Fibroblast of the conjunctiva (primary cell): ENCODE measurements around the gene NDUFA8.

Experiments used
- DNase-seq: peaks from one replicate; pipeline ENCODE4 v3.0.0-alpha.2; 2010; ENCODE audit warnings: low read depth

The NDUFA8 gene

DNA sequence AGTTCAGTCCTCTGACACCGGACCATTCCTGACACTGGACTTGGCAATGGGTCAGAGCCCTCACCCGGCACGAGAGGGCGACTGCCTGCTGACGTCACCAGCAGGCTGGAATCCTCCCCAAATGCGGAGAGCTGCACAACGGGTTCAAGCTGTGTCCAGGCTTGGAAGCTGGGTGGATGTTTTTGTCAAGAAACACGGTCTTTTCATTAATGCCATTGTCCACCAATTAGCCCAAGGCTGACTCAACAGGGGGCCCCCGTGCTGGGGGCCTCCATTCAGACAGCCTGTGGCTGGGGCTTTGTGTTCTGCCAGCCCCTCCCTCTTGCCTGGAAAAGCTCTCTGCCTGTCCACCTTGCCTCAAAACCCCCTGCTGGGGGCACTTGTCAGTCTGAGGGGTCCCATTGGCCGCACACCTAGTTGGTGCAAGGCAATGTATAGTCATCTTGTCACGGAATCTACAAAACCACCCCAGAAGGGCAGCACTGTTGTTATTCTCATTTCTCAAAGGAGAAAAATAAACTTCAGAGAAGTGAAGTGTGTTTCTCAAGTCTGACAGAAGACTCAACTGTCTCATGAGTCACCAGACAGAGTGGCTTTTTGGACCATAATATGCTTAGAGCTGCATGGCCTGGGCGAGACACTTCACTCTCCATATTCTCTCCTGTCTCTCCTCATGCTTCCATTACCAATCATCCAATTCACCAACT, 24.6 kb downstream of the NDUFA8 start:
- no peak for DNase-seq

DNA sequence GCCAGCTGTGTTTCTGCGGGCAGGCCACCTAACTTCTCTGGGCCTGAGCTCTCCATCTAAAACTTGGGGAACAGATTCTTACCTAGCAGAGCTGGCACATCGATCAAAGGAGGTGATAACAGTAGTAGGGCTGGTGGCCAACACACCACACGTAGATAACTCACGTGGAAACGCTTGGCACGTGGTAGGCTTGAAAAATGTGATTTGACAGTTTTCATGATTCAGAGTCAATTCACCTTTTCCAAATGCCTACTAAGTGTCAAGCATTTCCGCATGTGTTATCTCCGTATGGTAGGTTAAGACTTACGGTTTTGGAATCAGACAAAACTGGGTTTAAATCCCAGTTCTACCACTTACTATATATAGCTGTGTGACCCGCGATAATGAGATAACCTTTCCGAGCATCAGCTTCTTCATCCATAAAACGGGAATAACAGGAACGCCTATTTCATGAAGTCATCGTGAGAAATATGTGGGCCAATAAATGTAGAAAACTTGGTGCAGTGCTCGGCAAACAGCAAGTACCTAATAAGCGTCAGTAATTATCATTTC, 25.5 kb downstream of the NDUFA8 start:
- DNase-seq: no peak

DNA sequence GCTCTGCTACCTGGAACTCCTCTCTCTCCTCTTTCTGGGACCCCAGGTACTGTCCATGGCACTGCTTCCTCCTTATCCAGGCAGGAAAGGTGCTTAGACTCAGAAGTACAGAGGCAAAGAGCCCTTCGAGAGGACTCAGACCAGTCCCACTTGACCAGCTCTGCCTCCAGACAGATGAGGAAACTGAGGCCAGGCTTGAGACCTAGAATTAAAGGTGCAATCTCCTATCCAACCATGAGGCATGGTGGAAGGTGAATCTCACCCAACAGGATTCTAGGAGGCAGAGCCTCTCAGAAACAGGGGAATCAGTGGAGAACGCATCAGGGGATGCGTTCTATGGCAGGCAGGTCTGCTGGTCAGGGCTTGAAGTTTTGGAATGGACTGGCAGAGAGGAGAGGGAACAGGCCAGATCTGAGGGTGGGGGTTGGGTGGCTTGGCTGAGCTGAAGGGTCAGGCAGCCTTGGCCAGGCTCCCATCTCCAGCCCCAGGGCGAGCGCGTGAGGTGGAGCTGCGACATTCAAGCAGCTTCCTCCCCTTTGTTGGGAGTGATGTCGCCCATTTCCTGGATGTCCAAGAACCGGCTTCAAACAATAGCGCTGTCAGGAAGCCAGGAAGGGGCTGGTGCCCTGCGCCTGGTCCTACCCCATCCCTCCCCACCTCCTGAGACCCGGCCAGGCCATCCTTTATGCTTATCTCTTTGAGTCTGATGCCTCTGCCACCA, 26.2 kb downstream of the NDUFA8 start:
- DNase-seq: no peak

DNA sequence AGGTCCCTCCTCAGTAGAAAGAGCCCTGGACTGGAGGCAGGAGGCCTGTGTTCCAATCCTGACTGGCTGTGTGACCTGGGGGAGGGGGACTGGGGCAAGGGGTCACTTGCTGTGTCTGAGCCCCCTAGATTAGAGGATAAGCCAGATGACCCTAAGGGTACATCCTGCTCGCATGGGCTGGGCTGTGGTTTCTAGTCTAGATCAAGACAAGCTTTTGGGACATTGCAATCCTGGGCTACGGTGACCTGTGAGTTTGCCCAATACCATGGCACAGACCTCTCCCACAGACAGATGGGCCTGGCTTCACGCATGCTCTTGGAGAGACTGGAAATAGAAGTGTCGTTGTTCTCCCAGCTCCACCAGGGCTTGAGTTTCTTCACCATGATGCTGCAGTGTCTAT, 27.0 kb downstream of the NDUFA8 start:
- DNase-seq: no peak

DNA sequence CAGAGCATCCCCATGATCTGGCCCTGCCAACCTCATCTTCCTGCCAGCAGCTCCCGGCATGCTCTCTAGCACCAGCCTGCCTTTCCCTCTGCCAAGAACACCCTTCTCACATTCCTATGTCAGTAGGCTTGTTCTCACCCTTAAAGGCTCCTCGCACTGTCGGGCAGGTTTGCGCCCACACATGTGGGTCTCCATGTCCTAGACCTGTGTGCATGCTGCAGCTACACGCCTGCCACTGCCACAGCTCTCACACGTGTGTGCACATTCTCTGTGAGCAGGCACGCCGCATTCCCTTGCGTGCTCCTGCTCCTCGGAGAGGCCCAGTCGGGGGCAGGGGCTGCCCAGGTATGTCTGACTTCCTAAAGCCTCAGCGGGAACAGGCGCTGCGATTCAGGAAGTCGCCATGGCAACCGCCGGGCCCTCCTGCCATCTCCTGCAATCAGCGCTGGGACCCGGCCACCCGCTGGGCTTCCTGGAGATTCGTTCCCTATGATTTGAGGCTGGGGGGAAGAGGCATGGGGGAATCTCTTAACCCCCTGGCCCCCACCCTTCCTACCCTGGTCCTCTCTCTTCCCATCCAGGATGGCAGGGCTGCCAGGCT, 28.1 kb downstream of the NDUFA8 start:
- DNase-seq: no peak

DNA sequence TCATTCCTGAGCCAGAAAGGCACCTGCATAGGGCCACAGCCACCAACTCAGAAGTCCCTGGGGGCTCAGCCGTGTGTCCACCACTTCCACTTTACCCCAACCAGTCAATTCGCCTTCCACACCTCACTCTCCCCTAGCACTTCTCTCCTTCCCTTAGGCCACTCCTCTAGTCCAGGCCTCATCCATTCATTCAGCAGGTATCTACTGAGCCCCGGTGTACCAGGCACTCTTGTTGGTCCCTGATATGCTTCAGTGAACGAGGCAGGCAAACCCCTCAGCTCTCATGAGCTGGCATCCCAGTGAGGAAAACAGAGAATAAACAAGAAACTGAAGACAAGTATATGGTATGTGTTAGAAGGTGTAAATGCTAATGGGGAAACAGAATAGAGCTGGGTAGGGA, 28.7 kb downstream of the NDUFA8 start:
- no peak for DNase-seq

DNA sequence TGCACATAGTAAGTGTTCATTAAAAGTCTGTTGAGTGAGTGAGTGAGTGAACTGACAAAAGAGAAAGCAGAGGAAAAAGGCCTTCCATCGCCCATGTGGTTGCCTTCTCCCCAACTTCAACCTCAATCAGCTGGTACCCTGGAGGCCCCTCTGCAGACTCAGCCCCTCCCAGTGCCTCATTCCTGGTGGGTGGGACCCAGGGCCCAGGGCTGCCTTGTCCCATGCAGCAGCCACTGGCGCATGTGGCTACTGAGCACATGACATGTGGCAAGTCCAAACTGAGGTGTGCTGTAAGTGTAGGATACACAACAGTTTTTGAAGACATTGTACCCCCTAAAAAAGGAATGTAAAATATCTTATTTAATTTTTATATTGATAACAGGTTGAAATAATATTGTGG, 29.6 kb downstream of the NDUFA8 start:
- no peak for DNase-seq

DNA sequence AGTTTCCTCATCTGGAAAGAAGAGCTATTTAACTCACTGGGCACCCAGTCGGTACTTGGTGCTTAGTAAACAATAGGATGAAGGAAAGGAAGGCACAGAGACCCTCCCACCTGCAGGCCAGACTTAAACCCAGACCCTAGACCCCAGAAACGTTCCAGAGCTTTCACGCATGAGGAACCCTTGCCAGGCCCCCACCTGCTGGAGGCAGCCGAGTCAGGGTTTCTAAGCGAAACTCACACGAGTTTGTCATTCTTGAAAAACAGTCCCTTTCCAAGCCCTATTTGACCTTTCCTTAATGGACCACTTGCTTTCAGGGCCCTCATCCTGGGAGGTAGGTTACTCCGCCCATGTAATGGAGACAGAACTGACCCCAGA, 30.6 kb downstream of the NDUFA8 start:
- no peak for DNase-seq

DNA sequence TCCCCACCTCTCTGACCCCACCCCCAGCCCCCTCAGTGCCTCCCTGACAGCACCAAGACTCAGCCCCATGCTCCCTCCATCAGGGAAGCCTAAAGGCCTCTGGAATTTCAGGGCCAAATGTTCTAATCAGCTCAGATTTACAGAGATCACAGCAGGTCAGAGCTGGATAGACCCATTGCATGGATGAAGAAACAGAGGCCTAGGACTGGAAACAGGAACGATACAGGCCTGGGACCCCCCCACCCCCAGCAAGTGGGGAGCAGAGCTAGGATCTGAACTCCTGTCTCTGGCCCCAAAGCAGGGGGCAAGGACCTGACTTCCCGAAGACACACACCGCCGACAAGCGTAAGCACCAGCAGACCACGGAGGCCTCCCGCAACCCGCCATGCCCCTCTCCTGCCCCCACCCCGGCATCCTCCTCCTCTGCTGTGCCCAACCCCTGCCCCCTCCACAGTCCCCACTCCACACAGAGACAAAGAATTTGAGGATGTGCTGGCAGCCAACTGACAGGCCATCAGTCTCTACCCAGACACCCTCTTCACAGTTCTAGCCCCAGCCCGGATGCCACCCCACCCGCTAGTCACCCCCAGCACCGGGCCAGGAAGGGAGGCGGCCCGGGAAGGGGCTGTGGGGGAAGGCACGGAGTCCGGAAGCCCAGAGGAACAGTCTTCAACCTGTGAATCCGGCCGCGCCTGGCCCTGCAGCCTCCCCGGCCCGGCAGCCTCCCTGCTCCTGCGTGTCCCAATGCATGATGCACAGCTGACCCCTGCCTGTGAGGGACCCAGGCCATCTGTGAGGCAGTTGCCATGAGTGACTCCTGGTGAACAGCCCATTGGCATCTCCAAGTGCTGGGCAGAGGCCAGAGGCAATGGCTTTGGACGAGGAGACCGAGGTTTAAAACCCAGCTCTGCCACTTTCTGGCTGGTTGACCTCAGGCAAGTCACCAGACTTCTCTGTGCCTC, 31.3 kb downstream of the NDUFA8 start:
- no peak for DNase-seq

DNA sequence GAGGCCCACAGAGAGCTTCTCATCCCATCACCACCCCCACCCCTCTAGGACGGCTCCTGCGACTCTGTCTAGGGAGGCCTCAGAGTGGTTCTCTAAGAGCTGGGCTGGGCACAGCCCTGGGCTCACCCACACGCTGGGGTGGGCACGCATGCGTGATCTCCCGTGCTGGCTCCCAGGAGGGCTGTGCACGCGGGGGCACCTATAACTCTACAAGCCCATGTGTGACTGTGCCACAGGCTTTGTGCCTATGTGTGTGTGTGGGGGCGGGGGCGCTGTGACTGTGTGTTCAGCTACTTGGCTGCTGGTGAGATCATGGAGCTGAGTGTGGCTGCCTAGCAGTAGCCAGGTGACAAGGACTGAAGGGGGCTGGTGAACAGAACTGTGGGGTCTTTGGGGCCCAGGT, 32.2 kb downstream of the NDUFA8 start:
- DNase-seq: no peak

DNA sequence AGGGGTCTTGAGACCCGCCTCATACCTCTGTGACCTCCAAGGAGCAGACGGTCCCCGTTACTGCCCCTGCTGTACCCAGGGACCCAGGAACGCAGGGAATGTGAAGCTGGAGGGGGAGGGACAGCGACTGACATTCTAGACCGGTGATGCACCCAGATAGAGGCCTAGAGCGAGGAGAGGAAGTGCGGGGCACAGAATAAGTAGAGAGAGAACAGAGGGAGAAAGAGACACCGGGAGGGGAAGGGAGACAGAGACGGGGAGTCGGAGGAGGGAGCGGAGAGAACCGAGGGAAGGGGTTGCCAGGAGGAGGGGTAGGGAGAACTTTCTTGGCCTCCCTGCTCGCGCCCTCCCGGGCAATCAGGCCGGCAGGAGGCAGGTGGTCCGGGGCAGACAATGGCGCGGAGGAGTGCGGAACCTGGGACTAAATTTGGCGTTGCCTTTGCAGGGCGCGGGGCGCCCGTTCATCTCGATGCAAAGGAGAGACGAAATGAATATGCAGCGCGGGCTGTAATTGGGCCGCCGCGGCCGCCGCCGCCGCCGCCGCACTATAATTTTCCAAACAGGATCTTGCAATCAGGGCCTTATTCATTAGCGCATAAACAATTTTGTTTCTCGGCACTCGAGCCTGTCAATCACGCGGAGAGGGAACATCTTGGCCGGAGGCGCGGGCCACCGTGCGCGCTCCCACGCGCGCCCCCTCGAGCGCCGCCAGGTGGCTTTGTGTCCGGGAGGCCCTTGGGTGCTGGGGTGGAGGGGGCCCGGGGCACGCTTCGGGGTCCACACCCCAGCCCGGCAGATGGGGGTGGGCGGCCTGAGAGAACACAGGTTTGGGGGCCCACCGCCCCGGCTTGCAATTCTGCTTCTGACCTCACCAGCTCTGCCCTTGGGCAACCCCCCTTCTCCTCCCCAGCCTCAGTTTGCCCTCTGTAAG, 33.0 kb downstream of the NDUFA8 start:
- DNase-seq: no peak

DNA sequence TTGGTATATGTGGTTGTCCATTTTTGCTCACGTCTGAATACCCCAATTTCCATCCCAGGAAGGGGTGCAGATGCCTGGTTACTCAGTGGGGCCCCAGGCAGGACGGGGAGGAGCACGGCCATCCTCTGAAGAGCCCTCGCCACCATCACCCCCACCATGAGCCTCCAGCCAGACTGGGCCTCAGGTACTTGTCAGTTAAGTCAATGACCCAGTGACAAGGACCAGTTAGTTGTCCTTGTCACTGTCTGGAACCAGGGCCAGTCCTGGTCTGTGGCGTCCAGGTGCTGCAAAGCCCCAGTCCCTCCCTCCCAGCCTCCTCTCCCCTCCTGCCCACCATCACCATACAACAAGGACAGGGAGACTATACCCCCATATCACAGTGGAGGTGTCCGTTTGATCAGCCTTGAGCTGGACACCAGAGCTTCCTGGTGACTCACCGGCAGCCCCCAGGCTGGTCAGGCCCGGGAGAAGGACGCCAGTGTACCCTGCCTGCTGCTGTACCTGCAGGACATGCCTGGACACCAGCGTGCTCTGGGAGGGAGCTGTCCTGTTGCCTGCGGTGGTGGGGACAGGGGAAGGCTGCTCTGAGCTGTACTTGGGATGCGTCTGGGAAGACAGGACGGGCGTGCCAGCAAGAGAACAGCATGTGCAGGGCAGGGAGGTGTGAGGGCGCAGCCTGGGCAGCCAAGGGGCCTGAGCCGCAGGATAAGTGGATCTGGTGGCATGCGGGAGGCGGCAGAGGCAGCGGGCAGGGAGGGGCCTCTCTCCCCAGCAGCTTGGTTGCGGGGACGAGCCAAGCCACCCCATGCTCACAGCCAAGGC, 33.9 kb downstream of the NDUFA8 start:
- DNase-seq: no peak

DNA sequence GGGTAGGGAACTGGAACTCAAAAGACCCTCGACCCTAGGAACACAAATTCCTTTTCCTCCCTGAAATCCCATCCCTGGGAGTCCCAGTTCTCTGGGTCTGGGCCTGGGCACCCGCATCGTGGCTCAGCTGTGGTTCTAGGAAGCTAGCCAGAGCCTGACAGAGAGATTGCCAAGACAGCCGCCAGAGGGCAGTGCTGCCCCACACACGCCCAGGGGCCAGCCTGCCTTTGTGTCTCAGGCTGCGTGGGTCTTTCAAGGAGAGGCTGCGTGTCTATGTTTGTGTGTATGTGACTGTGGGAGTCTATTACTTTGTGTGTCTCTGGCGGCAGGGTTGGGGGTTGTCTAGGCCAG, 34.4 kb downstream of the NDUFA8 start:
- peak; percentile 53 for DNase-seq

DNA sequence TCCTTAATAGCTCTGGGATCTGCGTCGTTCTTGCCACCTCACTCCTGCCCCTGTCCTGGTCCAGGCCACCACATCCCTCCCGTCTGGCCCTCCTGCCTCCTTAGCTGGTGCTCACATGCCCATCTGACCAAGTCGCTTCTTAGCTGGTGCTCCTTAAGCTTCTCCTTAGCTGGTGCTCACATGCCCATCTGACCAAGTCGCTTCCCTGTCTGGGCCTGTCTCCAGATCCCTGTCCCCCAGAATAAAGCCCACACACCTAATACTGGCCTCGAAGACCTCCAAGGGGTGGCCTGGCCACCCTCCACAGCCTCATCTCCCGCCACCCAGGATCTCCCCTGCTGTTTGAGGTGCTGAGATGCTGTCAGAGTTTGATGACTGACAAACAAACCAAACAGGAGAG, 35.1 kb downstream of the NDUFA8 start:
- no peak for DNase-seq

DNA sequence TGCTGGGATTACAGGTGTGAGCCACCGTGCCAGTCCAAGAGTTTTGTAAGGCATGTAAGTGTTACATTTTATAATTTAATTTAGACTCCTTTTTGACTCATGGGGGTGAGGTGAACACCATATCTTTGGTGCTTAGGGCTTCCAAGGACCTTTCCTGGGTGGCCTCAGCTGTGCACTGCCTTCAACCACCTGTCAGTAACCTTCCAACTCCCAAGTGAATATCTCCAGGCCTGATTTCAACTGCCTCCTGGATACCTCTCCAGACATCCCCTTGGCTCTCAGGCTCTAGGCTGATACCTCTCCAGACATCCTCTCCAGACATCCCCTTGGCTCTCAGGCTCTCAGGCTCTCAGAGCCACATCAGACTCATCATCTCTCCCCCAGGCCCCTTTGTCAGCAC, 35.5 kb downstream of the NDUFA8 start:
- no peak for DNase-seq

DNA sequence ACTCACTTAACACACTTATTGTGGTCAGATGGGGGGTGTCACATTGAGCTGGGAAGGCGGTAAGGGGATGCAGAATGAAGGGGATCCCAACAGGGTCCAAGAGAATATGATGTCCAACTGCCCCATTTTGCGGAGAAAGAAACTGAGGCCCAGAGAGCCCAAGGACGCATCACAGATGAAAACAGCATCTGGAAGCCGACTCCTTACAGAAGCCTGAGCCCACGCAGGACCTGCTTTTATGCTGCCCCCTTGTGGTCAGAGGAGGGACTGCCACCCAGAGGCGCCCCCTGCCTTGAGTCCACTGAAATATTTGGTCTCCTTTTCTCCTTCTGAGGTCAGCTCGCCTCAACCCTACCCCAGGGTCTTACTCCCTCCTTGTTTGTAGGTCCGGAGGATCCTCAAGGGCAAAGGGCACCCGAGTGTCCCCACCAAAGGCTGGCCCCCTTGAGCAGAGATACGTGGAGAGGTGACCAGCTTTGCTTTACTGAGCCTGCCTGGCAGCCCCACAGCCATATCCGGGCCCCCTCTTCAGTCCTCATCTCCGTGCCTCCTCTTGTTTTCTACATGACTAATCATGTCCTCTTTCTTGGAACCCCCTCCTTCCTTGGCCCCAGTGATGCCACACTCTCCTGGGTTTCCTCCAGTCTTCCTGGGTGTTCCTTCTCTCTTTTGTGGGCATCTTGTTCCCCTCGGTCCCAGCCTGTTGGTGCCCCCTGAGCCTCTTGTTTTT, 36.5 kb downstream of the NDUFA8 start:
- peak; percentile 47 for DNase-seq

DNA sequence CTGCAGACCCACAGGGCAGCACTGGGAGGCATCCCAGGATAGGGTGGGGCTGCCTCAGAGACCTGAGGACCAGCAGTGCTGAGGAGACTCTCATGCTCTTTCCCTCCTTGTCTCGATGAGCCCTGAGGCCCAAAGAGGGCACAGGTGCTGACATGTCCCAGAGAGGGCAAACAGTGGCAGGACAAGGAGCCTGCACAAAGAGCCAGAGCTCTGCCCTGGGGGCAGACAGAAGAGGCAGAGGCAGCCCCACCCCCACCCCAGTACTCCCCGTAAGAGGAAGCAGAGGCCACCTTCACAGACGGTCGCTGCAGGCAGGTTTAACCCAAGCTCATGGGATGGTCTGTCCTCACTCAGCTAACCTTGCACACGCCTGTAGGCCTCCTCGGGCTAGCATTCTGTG, 37.1 kb downstream of the NDUFA8 start:
- no peak for DNase-seq

DNA sequence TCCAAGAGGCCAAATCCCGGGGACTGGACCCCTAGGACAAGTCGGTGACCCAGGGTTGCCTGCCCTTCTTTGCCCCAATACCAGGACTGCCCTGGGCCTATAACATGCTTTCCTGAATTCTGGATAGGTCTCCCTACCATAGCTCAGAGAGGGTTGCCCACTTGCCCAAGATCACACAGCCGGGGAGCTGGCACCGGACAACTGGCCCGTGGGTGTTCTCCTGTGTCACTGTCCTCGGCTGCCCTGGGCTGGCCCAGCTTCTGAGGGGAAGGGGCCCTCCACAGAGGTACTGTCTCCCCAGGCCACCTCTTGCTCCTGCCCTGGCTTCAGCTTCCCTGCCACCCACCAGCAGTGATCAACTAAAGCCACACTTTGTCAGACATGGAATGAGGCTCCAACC, 37.6 kb downstream of the NDUFA8 start:
- DNase-seq: no peak

DNA sequence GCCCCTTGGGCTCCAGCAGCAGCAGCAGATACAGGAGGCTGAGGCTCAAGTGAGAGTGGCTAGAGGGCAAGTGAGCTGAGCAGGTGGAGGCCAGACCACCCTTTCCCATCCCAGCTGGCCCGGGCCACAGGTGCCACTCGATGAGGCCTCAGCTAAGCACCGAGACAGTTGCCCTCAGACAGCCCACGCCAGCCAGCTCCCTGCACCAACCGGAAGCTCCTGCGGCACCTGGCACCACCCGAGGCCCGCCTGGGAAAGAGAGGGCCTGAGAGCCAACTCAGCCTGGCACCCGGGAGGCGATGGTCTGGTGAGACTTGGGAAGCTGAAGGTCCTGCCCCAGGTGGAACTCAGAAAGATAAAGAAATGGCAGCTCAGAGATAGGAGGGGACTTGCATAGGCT, 38.2 kb downstream of the NDUFA8 start:
- DNase-seq: no peak
